Colonic mucosa (tissue), 4 donors: Measurements from ENCODE around the gene DNAH17. TPM values are rescaled to one million over a fixed set of nuclear protein-coding genes. Genes with fewer than 3 reads are reported as not detected.

Experiments
- DNase-seq: peaks from one replicate; pipeline ENCODE4 v3.0.0-alpha.2; 2020
- H3K27ac ChIP-seq: fragments of 200-600 bp; one replicate; pipeline ENCODE4 v1.8.0; 2021
- H3K27me3 ChIP-seq: fragments of 200-600 bp; one replicate; pipeline ENCODE4 v1.8.0; 2021
- H3K36me3 ChIP-seq: fragments of 200-600 bp; one replicate; pipeline ENCODE4 v1.8.0; 2021
- H3K4me1 ChIP-seq: fragments of 200-600 bp; one replicate; pipeline ENCODE4 v1.8.0; 2021; ENCODE audit warnings: mild to moderate bottlenecking
- H3K4me3 ChIP-seq: fragments of 200-600 bp; one replicate; pipeline ENCODE4 v1.8.0; 2021
- H3K9ac ChIP-seq, 2 donors: one replicate each; pipeline ENCODE4 v1.7.0; 2013; ENCODE audit warnings: control low read depth in 2 of 2, low read depth in 2 of 2, low read length in 2 of 2
- H3K9me3 ChIP-seq: fragments of 200-600 bp; one replicate; pipeline ENCODE4 v1.8.0; 2021
- intact Hi-C: fragments of 100-400 bp; cut with DNase I; formaldehyde crosslinking; loops from one replicate; pipeline ENCODE4 v1.14.1; 2022
- total RNA-seq, 2 donors: library from RNA; stranded (reverse); fragmentation: NEBNext Ultra II Directional in 1 of 2; extraction: Animal tissue kit (Norgen Biotek cat#: 25700) in 1 of 2; gene quantifications; one replicate each; pipeline ENCODE4 v1.2.1, GENCODE V29; 2021
- TF ChIP-seq, protein P1 (sequence below): fragments of 200-600 bp; IDR thresholded peaks from one replicate; pipeline ENCODE4 v1.8.0; 2022; ENCODE audit warnings: antibody characterized with exemption, mild to moderate bottlenecking
- donor health status: healthy.
- donor health status: DM: no; HTN: no; CAD: no.
- donor health status: DM: no; HTN: no; CAD: no.

Gene DNAH17
- total RNA-seq, 2 donors from 2014 or later = 0.05 to 0.19 TPM

- intact Hi-C loops = no loop called here
- Histone ChIP-seq H3K9ac (no peak overlapping the region), H3K27ac (no peak overlapping the region), H3K9me3 (no peaks in the 10 kb centered on the region), H3K4me1 (peaks cover 31% of the 10 kb centered on the region), H3K27me3 (no peaks in the 10 kb centered on the region), H3K4me3 (no peak overlapping the region), H3K36me3 (no peaks in the 10 kb centered on the region)
- TF ChIP-seq, protein P1, sequence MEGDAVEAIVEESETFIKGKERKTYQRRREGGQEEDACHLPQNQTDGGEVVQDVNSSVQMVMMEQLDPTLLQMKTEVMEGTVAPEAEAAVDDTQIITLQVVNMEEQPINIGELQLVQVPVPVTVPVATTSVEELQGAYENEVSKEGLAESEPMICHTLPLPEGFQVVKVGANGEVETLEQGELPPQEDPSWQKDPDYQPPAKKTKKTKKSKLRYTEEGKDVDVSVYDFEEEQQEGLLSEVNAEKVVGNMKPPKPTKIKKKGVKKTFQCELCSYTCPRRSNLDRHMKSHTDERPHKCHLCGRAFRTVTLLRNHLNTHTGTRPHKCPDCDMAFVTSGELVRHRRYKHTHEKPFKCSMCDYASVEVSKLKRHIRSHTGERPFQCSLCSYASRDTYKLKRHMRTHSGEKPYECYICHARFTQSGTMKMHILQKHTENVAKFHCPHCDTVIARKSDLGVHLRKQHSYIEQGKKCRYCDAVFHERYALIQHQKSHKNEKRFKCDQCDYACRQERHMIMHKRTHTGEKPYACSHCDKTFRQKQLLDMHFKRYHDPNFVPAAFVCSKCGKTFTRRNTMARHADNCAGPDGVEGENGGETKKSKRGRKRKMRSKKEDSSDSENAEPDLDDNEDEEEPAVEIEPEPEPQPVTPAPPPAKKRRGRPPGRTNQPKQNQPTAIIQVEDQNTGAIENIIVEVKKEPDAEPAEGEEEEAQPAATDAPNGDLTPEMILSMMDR = no peak
- no peak for DNase-seq
Observed at GRCh38 chr17:78418326-78419026, 158.7 kb downstream of the DNAH17 start.

GRCh38 chr17:78417531-78417909 lies 159.7 kb downstream of the DNAH17 start:
- intact Hi-C loops = no loop called here
- Histone ChIP-seq H3K4me3 (no peak overlapping the region), H3K9me3 (no peaks in the 10 kb centered on the region), H3K27me3 (no peaks in the 10 kb centered on the region), H3K9ac (peak overlapping the region in 1 of 2 donors; percentile 72), H3K4me1 (peaks cover 31% of the 10 kb centered on the region), H3K27ac (peak overlapping the region; percentile 85), H3K36me3 (no peaks in the 10 kb centered on the region)
- TF ChIP-seq, protein P1 = no peak
- no peak for DNase-seq

DNA sequence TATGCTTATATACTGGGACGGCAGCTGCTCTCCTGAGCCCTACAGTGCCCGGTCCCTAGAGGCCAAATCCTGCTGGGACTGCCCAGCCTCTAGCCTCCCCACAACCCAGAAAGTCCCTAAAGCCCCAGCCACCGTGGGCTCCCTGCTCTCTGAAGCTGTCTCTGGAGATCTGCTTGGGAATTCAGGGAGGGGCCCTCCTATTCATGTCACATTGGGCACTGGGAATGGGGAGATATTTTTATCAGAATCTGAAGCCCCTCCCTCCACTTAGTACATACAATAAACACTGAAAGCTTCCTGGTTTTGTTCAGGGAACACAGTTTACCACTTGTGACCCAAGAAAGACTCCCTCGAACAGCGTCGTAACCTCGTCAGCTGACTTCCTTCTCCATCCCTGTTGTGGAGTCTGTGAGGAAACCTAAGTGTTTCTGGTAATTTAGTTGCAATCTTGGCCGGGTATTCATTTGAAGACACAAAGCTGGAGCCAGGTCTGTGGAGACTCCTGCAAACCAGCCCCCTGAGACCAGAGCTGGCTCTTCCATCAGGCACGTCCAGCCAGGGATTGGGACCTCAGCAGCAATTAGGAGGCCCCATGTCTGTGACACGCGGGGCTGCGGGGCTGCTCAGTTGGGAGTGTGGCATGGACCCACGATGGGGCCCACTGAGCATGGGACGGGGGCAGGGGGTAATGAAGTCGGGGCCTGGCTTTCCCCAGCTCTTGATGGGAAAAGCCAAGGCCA lies 160.2 kb downstream of the DNAH17 start:
- Histone ChIP-seq H3K4me1 (peaks cover 33% of the 10 kb centered on the region), H3K9ac (peak overlapping the region; percentile 36 to 72), H3K27ac (peak overlapping the region; percentile 85), H3K36me3 (no peaks in the 10 kb centered on the region), H3K9me3 (no peaks in the 10 kb centered on the region), H3K4me3 (no peak overlapping the region), H3K27me3 (no peaks in the 10 kb centered on the region)
- intact Hi-C loops = no loop called here
- DNase-seq = peak; percentile 65
- TF ChIP-seq, protein P1 = no peak

GRCh38 chr17:78415821-78416711 lies 161.1 kb downstream of the DNAH17 start:
- intact Hi-C loops = no loop called here
- peaks cover 41% of the 10 kb centered on the region for H3K4me1 ChIP-seq
- no peaks in the 10 kb centered on the region for H3K27me3 ChIP-seq
- TF ChIP-seq, protein P1 = no peak
- H3K9me3 ChIP-seq = no peaks in the 10 kb centered on the region
- no peaks in the 10 kb centered on the region for H3K36me3 ChIP-seq
- peak overlapping the region; percentile 85 for H3K27ac ChIP-seq
- no peak overlapping the region for H3K4me3 ChIP-seq
- peak; percentile 51 for DNase-seq
- H3K9ac ChIP-seq = peak overlapping the region; percentile 36 to 72
